ENCODE data around the gene NOS1AP.

- TF ChIP-seq SIN3A (IDR thresholded peaks at IDR 0.05; ENCODE audit: borderline replicate concordance in 2 of 2, control insufficient read depth in 1 of 2, low read depth in 2 of 2, low read length in 2 of 2) = no peak
- TF ChIP-seq ZNF511 (CRISPR knock-in tag; IDR thresholded peaks at IDR 0.05) = no peak
- TF ChIP-seq SNRNP70 (optimal IDR thresholded peaks at IDR 0.05; ENCODE audit: low read depth, low read length) = no peak
- no peak for TF ChIP-seq CTCF (IDR thresholded peaks at IDR 0.05 in 2 of 3, conservative IDR thresholded peaks at IDR 0.05 in 1 of 3; ENCODE audit: insufficient read depth in 2 of 3, low read depth in 1 of 3, low read length in 3 of 3)
- TF ChIP-seq ZFP91 (CRISPR knock-in tag; IDR thresholded peaks at IDR 0.05) = no peak
- no peak for TF ChIP-seq ILK (tag; IDR thresholded peaks at IDR 0.05; ENCODE audit: borderline replicate concordance, low read depth)
- no peak for TF ChIP-seq POLR2A (conservative IDR thresholded peaks at IDR 0.05)
- TF ChIP-seq ZBTB1 (CRISPR knock-in tag; IDR thresholded peaks at IDR 0.05; ENCODE audit: borderline replicate concordance, low read depth) = no peak
- TF ChIP-seq NRF1 (conservative IDR thresholded peaks at IDR 0.05 in 1 of 2, IDR thresholded peaks at IDR 0.05 in 1 of 2) = no peak
- TF ChIP-seq PHF20 (IDR thresholded peaks at IDR 0.05; ENCODE audit: partially characterized antibody) = no peak
- no peak for TF ChIP-seq E2F6 (IDR thresholded peaks at IDR 0.05; ENCODE audit: borderline replicate concordance in 1 of 2, extremely low read depth in 1 of 2, insufficient read depth in 1 of 2, insufficient read length in 1 of 2, low read depth in 1 of 2, low read length in 1 of 2, poor library complexity in 1 of 2, severe bottlenecking in 1 of 2)
These were observed 74.8 kb downstream of the NOS1AP start for GRCh38 chr1:162144268-162144667.
